Mesothelial cell of epicardium (in vitro differentiated cells): Measurements from ENCODE around the gene TRAPPC4. TPM values are rescaled to one million over a fixed set of nuclear protein-coding genes. Genes with fewer than 3 reads are reported as not detected.
"Not testable (repeated sequence)": the region's sequence is repeated elsewhere in the genome, so short reads cannot be mapped to it uniquely, and the experiment has no call there.

ENCODE experiments used
- DNase-seq, 2 experiments: peaks; one replicate each; pipeline ENCODE4 v3.0.0; 2021; ENCODE audit warnings: low spot score in 2 of 2; ENCODE audit not compliant: unreplicated experiment in 2 of 2
- H3K27ac Mint-ChIP-seq: 2 replicates; pipeline ENCODE4 v1.8.0; 2021; ENCODE audit warnings: mixed read lengths
- H3K27me3 Mint-ChIP-seq: 2 replicates; pipeline ENCODE4 v1.8.0; 2021; ENCODE audit warnings: low read depth, mixed read lengths
- H3K36me3 Mint-ChIP-seq: 2 replicates; pipeline ENCODE4 v1.8.0; 2021; ENCODE audit warnings: mixed read lengths
- H3K4me1 Mint-ChIP-seq: 2 replicates; pipeline ENCODE4 v1.8.0; 2021; ENCODE audit warnings: mixed read lengths
- H3K4me3 Mint-ChIP-seq: 2 replicates; pipeline ENCODE4 v1.8.0; 2021; ENCODE audit warnings: mild to moderate bottlenecking, moderate library complexity, mixed read lengths
- H3K9me3 Mint-ChIP-seq: 2 replicates; pipeline ENCODE4 v1.8.0; 2021; ENCODE audit warnings: mixed read lengths
- total RNA-seq: library from RNA; stranded (reverse); gene quantifications from 3 replicates; pipeline ENCODE4 v1.2.1, GENCODE V29; 2021
- TF ChIP-seq, protein P1 (sequence below): fragments of 200-600 bp; sonication (generic); IDR thresholded peaks from one replicate; pipeline ENCODE4 v1.5.0; 2021; ENCODE audit warnings: antibody characterized with exemption; ENCODE audit not compliant: unreplicated experiment

TRAPPC4 gene, protein sequence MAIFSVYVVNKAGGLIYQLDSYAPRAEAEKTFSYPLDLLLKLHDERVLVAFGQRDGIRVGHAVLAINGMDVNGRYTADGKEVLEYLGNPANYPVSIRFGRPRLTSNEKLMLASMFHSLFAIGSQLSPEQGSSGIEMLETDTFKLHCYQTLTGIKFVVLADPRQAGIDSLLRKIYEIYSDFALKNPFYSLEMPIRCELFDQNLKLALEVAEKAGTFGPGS
- 53.9 to 56.5 TPM (median 54.5 TPM) in 3 replicates for total RNA-seq

GRCh38 chr11:119018074-119018938 lies at the start of gene TRAPPC4, which contains the start of gene RPS25:
TSS of gene TRAPPC4 (plus strand) at chr11:119018766. CDS start at chr11:119018796, 30 bp downstream.
TSS of gene RPS25 (minus strand) at chr11:119018343. CDS start at chr11:119018284, 59 bp downstream.
- peaks cover 19% of the 10 kb centered on the region for H3K36me3 Mint-ChIP-seq
- peaks cover 19% of the 10 kb centered on the region for H3K4me1 Mint-ChIP-seq
- DNase-seq = peak; percentile 84 to 89
- H3K9me3 Mint-ChIP-seq = no peaks in the 10 kb centered on the region
- peak within 1 kb of the TSS; percentile 99 for H3K27ac Mint-ChIP-seq
- H3K27me3 Mint-ChIP-seq = no peaks in the 10 kb centered on the region
- TF ChIP-seq, protein P1, sequence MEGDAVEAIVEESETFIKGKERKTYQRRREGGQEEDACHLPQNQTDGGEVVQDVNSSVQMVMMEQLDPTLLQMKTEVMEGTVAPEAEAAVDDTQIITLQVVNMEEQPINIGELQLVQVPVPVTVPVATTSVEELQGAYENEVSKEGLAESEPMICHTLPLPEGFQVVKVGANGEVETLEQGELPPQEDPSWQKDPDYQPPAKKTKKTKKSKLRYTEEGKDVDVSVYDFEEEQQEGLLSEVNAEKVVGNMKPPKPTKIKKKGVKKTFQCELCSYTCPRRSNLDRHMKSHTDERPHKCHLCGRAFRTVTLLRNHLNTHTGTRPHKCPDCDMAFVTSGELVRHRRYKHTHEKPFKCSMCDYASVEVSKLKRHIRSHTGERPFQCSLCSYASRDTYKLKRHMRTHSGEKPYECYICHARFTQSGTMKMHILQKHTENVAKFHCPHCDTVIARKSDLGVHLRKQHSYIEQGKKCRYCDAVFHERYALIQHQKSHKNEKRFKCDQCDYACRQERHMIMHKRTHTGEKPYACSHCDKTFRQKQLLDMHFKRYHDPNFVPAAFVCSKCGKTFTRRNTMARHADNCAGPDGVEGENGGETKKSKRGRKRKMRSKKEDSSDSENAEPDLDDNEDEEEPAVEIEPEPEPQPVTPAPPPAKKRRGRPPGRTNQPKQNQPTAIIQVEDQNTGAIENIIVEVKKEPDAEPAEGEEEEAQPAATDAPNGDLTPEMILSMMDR = no peak
- H3K4me3 Mint-ChIP-seq = peak within 1 kb of the TSS; percentile 99

DNA sequence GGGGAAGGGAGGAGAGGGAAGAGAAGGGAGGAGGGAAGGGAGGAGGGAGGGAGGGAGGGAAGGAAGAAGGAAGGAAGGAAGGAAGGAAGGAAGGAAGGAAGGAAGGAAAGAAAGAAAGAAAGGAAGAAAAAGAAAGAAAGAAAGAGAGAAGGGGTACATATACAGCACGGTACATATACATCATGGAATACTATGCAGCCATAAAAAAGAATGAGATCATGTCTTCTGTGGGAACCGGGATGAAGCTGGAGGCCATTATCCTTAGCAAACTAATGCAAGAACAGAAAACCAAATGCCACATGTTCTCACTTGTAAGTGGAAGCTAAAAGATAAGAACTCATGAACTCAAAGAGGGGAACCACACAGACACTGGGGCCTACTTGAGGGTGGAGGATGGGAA lies 49.1 kb upstream of the TRAPPC4 start:
- H3K36me3 Mint-ChIP-seq, H3K4me3 Mint-ChIP-seq, H3K27ac Mint-ChIP-seq, H3K27me3 Mint-ChIP-seq, DNase-seq, H3K9me3 Mint-ChIP-seq, H3K4me1 Mint-ChIP-seq: not testable (repeated sequence)

DNA sequence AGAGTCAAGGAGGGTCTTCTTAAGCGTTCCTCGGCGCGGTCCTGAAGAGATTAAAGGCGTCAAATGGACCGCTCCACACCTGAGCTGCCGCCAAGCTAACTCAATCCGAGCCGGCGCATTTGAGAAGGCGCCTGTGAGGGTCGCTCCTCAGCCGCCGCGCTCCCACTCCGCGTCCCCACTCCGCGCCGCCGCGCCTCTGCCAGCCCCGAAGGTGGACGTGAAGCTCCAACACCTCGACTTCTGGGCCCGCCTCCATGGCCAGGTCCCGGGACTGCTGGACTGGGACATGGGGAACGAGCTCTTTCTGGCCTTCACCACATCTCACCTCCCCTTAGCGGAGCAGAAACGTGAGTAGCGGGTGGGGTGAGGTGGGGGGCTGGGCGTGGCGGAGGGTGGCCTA lies 46.9 kb upstream of the TRAPPC4 start, which contains the start of gene FOXR1:
FOXR1 (plus strand) TSS at position 116 of the 400 bp plus-strand sequence; CDS start at position 287, 171 bp downstream.
- H3K4me3 Mint-ChIP-seq = no peak within 1 kb of the TSS
- TF ChIP-seq, protein P1 = no peak
- peaks cover 5% of the 10 kb centered on the region for H3K27me3 Mint-ChIP-seq

DNA sequence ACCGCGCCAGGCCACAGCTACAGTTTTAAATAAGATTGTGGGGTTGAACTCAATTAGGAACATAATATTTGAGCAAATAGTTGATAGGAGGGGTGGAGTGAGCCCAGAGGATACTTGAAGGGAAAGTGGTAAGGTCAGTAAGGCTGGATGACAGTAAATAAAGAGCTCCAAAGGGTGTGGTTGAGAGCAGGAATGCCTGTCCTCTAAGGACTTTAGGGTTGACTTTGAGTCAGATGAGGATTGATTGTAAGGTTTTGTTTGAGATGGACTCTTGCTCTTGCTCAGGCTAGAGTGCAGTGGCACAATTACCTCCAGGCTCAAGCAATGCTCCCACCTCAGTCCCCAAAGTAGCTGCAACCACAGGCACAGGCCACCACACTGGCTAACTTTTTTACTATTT lies 44.6 kb upstream of the TRAPPC4 start:
- no peak overlapping the region for H3K4me3 Mint-ChIP-seq
- no peaks in the 10 kb centered on the region for H3K4me1 Mint-ChIP-seq
- TF ChIP-seq, protein P1 = no peak

More for the DNA sequence above, 46.9 kb upstream of the TRAPPC4 start, which contains the start of gene FOXR1:
- H3K36me3 Mint-ChIP-seq = no peaks in the 10 kb centered on the region
- DNase-seq = no peak
- H3K27ac Mint-ChIP-seq = no peak within 1 kb of the TSS
- H3K4me1 Mint-ChIP-seq = no peaks in the 10 kb centered on the region
- peaks cover 4% of the 10 kb centered on the region for H3K9me3 Mint-ChIP-seq

GRCh38 chr11:118975771-118976709 lies 42.5 kb upstream of the TRAPPC4 start:
- Mint-ChIP-seq H3K27me3 (peaks cover 5% of the 10 kb centered on the region), H3K27ac (no peak overlapping the region), H3K36me3 (no peaks in the 10 kb centered on the region), H3K4me1 (no peaks in the 10 kb centered on the region), H3K4me3 (no peak overlapping the region), H3K9me3 (peaks cover 4% of the 10 kb centered on the region)
- TF ChIP-seq, protein P1 = no peak
- DNase-seq = no peak

More for the DNA sequence above, 44.6 kb upstream of the TRAPPC4 start:
- Mint-ChIP-seq H3K27me3 (peaks cover 5% of the 10 kb centered on the region), H3K36me3 (no peaks in the 10 kb centered on the region), H3K9me3 (peaks cover 4% of the 10 kb centered on the region), H3K27ac (no peak overlapping the region)
- DNase-seq = no peak
